ENCODE measurements around the gene B4GALT7. TPM values are rescaled to one million over a fixed set of nuclear protein-coding genes. Genes with fewer than 3 reads are reported as not detected.

Gene B4GALT7
- total RNA-seq, 6 donors from 2014 or later: 17.2 to 30.4 (median 23.0) TPM

DNA sequence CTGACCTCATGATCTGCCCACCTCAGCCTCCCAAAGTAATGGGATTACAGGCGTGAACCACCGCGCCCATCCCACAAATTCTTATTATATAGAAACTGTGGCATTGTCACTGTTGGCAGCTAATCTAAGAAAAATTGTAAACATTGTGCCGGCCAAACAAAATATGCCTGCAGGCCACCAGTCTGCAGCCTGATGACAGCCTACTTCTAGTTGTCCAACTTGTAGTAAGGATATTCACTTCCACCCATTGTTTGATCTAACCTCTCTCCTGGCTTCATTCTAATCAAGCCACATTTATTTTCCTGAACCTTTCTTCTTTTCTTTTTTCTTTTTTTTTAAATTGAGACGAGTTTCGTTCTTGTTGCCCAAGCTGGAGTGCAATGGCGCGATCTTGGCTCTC is 21.6 kb upstream of the B4GALT7 start:
- H3K4me1 ChIP-seq: no peaks in the 10 kb centered on the region
- no peak overlapping the region for H3K27ac ChIP-seq
- H3K27me3 ChIP-seq: no peaks in the 10 kb centered on the region
- no peak for TF ChIP-seq EP300 (IDR thresholded peaks at IDR 0.05)
- TF ChIP-seq POLR2AphosphoS5 (IDR thresholded peaks at IDR 0.05): no peak
- TF ChIP-seq POLR2A (IDR thresholded peaks at IDR 0.05): no peak
- TF ChIP-seq, protein P1, sequence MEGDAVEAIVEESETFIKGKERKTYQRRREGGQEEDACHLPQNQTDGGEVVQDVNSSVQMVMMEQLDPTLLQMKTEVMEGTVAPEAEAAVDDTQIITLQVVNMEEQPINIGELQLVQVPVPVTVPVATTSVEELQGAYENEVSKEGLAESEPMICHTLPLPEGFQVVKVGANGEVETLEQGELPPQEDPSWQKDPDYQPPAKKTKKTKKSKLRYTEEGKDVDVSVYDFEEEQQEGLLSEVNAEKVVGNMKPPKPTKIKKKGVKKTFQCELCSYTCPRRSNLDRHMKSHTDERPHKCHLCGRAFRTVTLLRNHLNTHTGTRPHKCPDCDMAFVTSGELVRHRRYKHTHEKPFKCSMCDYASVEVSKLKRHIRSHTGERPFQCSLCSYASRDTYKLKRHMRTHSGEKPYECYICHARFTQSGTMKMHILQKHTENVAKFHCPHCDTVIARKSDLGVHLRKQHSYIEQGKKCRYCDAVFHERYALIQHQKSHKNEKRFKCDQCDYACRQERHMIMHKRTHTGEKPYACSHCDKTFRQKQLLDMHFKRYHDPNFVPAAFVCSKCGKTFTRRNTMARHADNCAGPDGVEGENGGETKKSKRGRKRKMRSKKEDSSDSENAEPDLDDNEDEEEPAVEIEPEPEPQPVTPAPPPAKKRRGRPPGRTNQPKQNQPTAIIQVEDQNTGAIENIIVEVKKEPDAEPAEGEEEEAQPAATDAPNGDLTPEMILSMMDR (IDR thresholded peaks at IDR 0.05): no peak
- no peaks in the 10 kb centered on the region for H3K36me3 ChIP-seq
- ATAC-seq (ENCODE audit: low FRiP score in 2 of 2) (no peak), DNase-seq (no peak)
- no peaks in the 10 kb centered on the region for H3K9me3 ChIP-seq
- WGBS, 2 donors: 87 to 89% methylated on average over 8 of the region's 8 CpGs
- no peak overlapping the region for H3K4me3 ChIP-seq

DNA sequence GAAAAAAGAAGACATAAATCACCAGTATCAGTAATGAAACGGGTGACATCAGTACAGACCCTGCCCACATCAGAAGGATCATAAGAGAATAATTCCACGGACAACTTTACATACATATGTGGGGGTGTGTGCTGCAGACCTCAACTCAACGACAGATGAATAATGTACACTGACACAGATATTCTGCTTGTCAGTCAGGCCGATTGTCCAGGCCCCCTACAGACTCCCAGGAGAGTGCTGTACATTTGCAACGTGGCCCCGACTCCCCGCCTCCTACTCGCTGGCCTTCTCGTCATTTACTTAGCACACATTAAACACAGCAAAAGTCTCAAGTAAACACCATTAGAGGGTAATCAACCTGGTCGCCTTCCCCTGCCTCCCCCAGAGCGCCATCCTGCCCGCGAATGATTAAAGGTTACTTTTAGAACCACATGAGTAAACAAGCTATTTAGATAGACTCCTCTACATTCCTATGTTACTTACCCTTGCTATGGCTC is 11.5 kb upstream of the B4GALT7 start:
- Histone ChIP-seq H3K36me3 (peaks cover 0 to 3% (median 1%) of the 10 kb centered on the region in 4 donors), H3K9me3 (no peaks in the 10 kb centered on the region), H3K4me1 (peaks cover 8 to 17% (median 12%) of the 10 kb centered on the region in 4 donors), H3K27me3 (no peaks in the 10 kb centered on the region), H3K4me3 (no peak overlapping the region), H3K27ac (no peak overlapping the region)
- TF ChIP-seq POLR2A (IDR thresholded peaks at IDR 0.05) (no peak), POLR2AphosphoS5 (IDR thresholded peaks at IDR 0.05) (no peak), EP300 (IDR thresholded peaks at IDR 0.05) (no peak)
- TF ChIP-seq, protein P1 (IDR thresholded peaks at IDR 0.05): no peak
- 46 to 48% methylated on average over 13 of the region's 13 CpGs for WGBS, 2 donors
- ATAC-seq (ENCODE audit: low FRiP score in 2 of 2) (no peak), DNase-seq (no peak)

DNA sequence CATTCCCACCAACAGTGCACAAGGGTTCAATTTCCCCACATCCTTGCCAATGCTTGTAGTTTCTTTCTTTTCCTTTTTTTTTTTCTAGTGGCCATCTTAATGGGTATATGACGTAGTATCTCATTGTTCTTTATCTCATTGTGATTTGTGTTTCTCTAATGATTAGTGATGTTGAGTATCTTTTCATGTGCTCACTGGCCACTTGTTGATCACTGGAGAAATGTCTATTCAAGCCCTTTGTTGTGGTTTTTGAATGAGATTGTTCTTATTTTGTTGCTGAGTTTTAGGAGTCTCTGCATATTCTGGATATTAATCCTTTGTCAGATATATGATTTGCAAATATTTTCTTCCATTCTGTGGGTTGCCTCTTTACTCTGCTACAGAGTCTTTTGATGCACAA is 9.5 kb upstream of the B4GALT7 start:
- 54 to 76% methylated on average over 1 of the region's 1 CpG for WGBS, 2 donors
- H3K9me3 ChIP-seq: no peaks in the 10 kb centered on the region
- no peak for DNase-seq
- H3K27me3 ChIP-seq: no peaks in the 10 kb centered on the region
- ATAC-seq (ENCODE audit: low FRiP score in 2 of 2): no peak
- peaks cover 12 to 23% (median 13%) of the 10 kb centered on the region in 4 donors for H3K4me1 ChIP-seq
- H3K27ac ChIP-seq: no peak overlapping the region
- TF ChIP-seq, protein P1 (IDR thresholded peaks at IDR 0.05): no peak
- no peak for TF ChIP-seq POLR2A (IDR thresholded peaks at IDR 0.05)
- no peak for TF ChIP-seq POLR2AphosphoS5 (IDR thresholded peaks at IDR 0.05)
- no peak for TF ChIP-seq EP300 (IDR thresholded peaks at IDR 0.05)
- no peak overlapping the region for H3K4me3 ChIP-seq
- peaks cover 19 to 22% (median 20%) of the 10 kb centered on the region in 4 donors for H3K36me3 ChIP-seq

DNA sequence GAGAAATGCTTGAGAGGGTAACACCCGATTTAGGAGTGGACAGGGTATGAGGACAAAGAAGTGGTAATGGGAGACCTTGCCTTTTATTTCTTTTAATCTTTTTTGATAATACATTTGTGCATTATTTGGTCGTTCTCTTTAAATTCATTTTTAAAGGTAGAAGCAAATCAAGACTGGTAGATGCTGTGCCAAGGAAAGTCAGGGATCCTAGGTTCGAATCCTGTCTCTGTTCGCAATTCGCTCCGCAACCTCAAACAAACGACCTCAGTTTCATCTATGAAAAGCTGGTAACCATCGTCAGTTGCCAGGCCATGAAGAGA is 8.3 kb upstream of the B4GALT7 start:
- WGBS, 2 donors: 20 to 24% methylated on average over 8 of the region's 8 CpGs
- H3K27ac ChIP-seq: peak overlapping the region; percentile 76 to 89 (median 85)

More for the DNA sequence above, 8.3 kb upstream of the B4GALT7 start:
- H3K9me3 ChIP-seq: no peaks in the 10 kb centered on the region
- ATAC-seq (ENCODE audit: low FRiP score in 2 of 2) (no peak), DNase-seq (no peak)
- TF ChIP-seq, protein P1 (IDR thresholded peaks at IDR 0.05): no peak
- no peak for TF ChIP-seq EP300 (IDR thresholded peaks at IDR 0.05)
- no peak for TF ChIP-seq POLR2AphosphoS5 (IDR thresholded peaks at IDR 0.05)
- no peak for TF ChIP-seq POLR2A (IDR thresholded peaks at IDR 0.05)
- H3K4me3 ChIP-seq: peak overlapping the region; percentile 28 to 98 (median 84)
- no peaks in the 10 kb centered on the region for H3K27me3 ChIP-seq
- H3K4me1 ChIP-seq: peaks cover 12 to 23% (median 13%) of the 10 kb centered on the region in 4 donors
- peaks cover 28 to 35% (median 33%) of the 10 kb centered on the region in 4 donors for H3K36me3 ChIP-seq
